Measurements from ENCODE around the gene TMEM107. TPM values are rescaled to one million over a fixed set of nuclear protein-coding genes. Genes with fewer than 3 reads are reported as not detected.

Gene TMEM107
- total RNA-seq, 1 experiment from 2014 or later, result 17.2 TPM

GRCh38 chr17:8133399-8133798, 42.8 kb downstream of the TMEM107 start (continued):
- TF ChIP-seq IRF2 (CRISPR knock-in tag; IDR thresholded peaks at IDR 0.05; ENCODE audit: borderline replicate concordance, low read depth) (no peak), FOXP1 (CRISPR knock-in tag; IDR thresholded peaks at IDR 0.05; ENCODE audit: borderline replicate concordance) (no peak), KAT7 (CRISPR knock-in tag; IDR thresholded peaks at IDR 0.05; ENCODE audit: borderline replicate concordance) (no peak), ETV6 (CRISPR knock-in tag; IDR thresholded peaks at IDR 0.05) (no peak), E2F4 (CRISPR knock-in tag; IDR thresholded peaks at IDR 0.05; ENCODE audit: borderline replicate concordance, low read depth) (no peak)

- Mint-ChIP-seq H3K27ac (no peak overlapping the region), H3K36me3 (no peaks in the 10 kb centered on the region), H3K4me3 (no peak overlapping the region), H3K9me3 (no peaks in the 10 kb centered on the region), H3K4me1 (peaks cover 23% of the 10 kb centered on the region), H3K27me3 (ENCODE audit: low read depth) (peaks cover 33% of the 10 kb centered on the region)
- DNase-seq (ENCODE audit: low spot score), result no peak
- ChIA-PET POLR2A (no interaction called here), CTCF (interaction anchor here (0.6 to 2.2 kb wide), 4 partner anchors 11 to 58 kb away, joined by 5 to 9 read pairs (median 8); no protein-coding TSS in a partner anchor)
- ATAC-seq, result no peak
- TF ChIP-seq, protein P1, sequence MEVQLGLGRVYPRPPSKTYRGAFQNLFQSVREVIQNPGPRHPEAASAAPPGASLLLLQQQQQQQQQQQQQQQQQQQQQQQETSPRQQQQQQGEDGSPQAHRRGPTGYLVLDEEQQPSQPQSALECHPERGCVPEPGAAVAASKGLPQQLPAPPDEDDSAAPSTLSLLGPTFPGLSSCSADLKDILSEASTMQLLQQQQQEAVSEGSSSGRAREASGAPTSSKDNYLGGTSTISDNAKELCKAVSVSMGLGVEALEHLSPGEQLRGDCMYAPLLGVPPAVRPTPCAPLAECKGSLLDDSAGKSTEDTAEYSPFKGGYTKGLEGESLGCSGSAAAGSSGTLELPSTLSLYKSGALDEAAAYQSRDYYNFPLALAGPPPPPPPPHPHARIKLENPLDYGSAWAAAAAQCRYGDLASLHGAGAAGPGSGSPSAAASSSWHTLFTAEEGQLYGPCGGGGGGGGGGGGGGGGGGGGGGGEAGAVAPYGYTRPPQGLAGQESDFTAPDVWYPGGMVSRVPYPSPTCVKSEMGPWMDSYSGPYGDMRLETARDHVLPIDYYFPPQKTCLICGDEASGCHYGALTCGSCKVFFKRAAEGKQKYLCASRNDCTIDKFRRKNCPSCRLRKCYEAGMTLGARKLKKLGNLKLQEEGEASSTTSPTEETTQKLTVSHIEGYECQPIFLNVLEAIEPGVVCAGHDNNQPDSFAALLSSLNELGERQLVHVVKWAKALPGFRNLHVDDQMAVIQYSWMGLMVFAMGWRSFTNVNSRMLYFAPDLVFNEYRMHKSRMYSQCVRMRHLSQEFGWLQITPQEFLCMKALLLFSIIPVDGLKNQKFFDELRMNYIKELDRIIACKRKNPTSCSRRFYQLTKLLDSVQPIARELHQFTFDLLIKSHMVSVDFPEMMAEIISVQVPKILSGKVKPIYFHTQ (CRISPR knock-in tag; IDR thresholded peaks at IDR 0.05), result no peak
- TF ChIP-seq RELA (CRISPR knock-in tag; IDR thresholded peaks at IDR 0.05; ENCODE audit: borderline replicate concordance) (no peak), ELF4 (CRISPR knock-in tag; IDR thresholded peaks at IDR 0.05; ENCODE audit: low read depth) (no peak), SMAD3 (CRISPR knock-in tag; IDR thresholded peaks at IDR 0.05; ENCODE audit: borderline replicate concordance) (no peak), NR1H2 (CRISPR knock-in tag; IDR thresholded peaks at IDR 0.05) (no peak), TCF7 (CRISPR knock-in tag; IDR thresholded peaks at IDR 0.05; ENCODE audit: low read depth) (no peak), CREM (CRISPR knock-in tag; IDR thresholded peaks at IDR 0.05) (no peak)
- TF ChIP-seq, protein P2, sequence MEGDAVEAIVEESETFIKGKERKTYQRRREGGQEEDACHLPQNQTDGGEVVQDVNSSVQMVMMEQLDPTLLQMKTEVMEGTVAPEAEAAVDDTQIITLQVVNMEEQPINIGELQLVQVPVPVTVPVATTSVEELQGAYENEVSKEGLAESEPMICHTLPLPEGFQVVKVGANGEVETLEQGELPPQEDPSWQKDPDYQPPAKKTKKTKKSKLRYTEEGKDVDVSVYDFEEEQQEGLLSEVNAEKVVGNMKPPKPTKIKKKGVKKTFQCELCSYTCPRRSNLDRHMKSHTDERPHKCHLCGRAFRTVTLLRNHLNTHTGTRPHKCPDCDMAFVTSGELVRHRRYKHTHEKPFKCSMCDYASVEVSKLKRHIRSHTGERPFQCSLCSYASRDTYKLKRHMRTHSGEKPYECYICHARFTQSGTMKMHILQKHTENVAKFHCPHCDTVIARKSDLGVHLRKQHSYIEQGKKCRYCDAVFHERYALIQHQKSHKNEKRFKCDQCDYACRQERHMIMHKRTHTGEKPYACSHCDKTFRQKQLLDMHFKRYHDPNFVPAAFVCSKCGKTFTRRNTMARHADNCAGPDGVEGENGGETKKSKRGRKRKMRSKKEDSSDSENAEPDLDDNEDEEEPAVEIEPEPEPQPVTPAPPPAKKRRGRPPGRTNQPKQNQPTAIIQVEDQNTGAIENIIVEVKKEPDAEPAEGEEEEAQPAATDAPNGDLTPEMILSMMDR (IDR thresholded peaks at IDR 0.05), result no peak
Measured at GRCh38 chr17:8131844-8132441, 44.2 kb downstream of the TMEM107 start.

DNA sequence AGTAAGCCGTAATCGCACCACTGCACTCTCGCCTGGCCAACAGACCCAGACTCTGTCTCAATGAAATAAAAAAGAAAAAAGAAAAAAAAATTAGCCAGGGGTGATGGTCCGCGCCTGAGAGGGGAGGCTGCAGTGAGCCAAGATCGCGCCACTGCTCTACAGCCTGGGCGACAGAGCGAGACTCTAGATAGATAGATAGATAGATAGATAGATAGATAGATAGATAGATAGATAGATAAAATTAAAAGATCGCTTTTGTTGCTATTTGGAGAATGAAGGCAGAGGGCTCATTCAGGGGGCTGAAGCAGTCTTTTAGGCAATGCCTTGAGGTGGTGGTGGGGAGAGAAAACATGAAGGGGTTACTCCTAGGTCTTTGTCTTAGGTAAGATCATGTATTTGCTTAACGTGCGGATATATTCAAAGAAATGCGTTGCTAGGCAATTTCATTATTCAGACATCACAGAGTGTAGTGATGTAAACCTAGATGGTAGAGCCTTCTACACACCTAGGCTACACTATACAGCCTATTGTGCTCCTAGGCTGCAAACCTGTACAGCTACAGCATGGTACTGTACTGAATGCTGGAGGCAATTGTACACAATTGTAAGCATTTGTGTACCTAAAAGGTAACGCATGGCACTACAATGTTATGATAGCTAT, 47.9 kb downstream of the TMEM107 start:
- TF ChIP-seq FOXK1 (CRISPR knock-in tag; IDR thresholded peaks at IDR 0.05) (no peak), ZNF232 (CRISPR knock-in tag; IDR thresholded peaks at IDR 0.05) (no peak), ATF3 (CRISPR knock-in tag; conservative IDR thresholded peaks at IDR 0.05) (no peak), NR1H2 (CRISPR knock-in tag; IDR thresholded peaks at IDR 0.05) (no peak), NR2C2 (CRISPR knock-in tag; IDR thresholded peaks at IDR 0.05) (no peak), SOX15 (CRISPR knock-in tag; IDR thresholded peaks at IDR 0.05) (no peak), EMX1 (CRISPR knock-in tag; IDR thresholded peaks at IDR 0.05) (no peak), E2F5 (CRISPR knock-in tag; IDR thresholded peaks at IDR 0.05) (no peak)
- TF ChIP-seq, protein P1 (CRISPR knock-in tag; IDR thresholded peaks at IDR 0.05), result no peak
- TF ChIP-seq, protein P3, sequence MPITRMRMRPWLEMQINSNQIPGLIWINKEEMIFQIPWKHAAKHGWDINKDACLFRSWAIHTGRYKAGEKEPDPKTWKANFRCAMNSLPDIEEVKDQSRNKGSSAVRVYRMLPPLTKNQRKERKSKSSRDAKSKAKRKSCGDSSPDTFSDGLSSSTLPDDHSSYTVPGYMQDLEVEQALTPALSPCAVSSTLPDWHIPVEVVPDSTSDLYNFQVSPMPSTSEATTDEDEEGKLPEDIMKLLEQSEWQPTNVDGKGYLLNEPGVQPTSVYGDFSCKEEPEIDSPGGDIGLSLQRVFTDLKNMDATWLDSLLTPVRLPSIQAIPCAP (CRISPR knock-in tag; IDR thresholded peaks at IDR 0.05), result no peak
- Mint-ChIP-seq H3K27me3 (ENCODE audit: low read depth) (peaks cover 68% of the 10 kb centered on the region), H3K9me3 (no peaks in the 10 kb centered on the region), H3K4me3 (no peak overlapping the region), H3K36me3 (no peaks in the 10 kb centered on the region), H3K4me1 (peaks cover 23% of the 10 kb centered on the region), H3K27ac (no peak overlapping the region)
- ChIA-PET POLR2A (no interaction called here), CTCF (interaction anchor here (1.2 kb wide), 2 partner anchors 9 to 55 kb away, joined by 4 to 6 read pairs; no protein-coding TSS in a partner anchor)
- DNase-seq (ENCODE audit: low spot score) (no peak), ATAC-seq (no peak)

Data from WTC11 (cell line).